ENCODE measurements around the gene TRAPPC11.

TRAPPC11 gene

GRCh38 chr4:183637461-183637860, 21.6 kb upstream of the TRAPPC11 start:
- no peak overlapping the region for H3K27ac ChIP-seq (ENCODE audit: low read length)
- no peak overlapping the region for H3K4me2 ChIP-seq (ENCODE audit: insufficient read depth, low read length)
- no peaks in the 10 kb centered on the region for H3K9me3 ChIP-seq (ENCODE audit: insufficient read depth, low read length, severe bottlenecking)
- H3K36me3 ChIP-seq (ENCODE audit: insufficient read depth, low read length), result no peaks in the 10 kb centered on the region; the same call in 1 of the 2 replicates
- H3K79me2 ChIP-seq (ENCODE audit: insufficient read depth, low read length), result no peaks in the 10 kb centered on the region
- H3K4me3 ChIP-seq (ENCODE audit: low read depth in 1 of 2, low read length in 2 of 2), result no peak overlapping the region
- no peaks in the 10 kb centered on the region for H3K27me3 ChIP-seq (ENCODE audit: insufficient read depth, low read length, poor library complexity)
- ATAC-seq (ENCODE audit: insufficient read depth, low read depth) (no peak), DNase-seq (no peak)
- H3K4me1 ChIP-seq (ENCODE audit: insufficient read depth, low read length), result no peaks in the 10 kb centered on the region
- H3K9ac ChIP-seq (ENCODE audit: low read depth, low read length), result no peak overlapping the region
- H4K20me1 ChIP-seq (ENCODE audit: insufficient read depth, low read length), result no peaks in the 10 kb centered on the region
- no peak overlapping the region for H2AFZ ChIP-seq (ENCODE audit: low read depth, low read length)
- TF ChIP-seq CTCF (IDR thresholded peaks at IDR 0.05; ENCODE audit: borderline replicate concordance, extremely low read depth, low read length, poor library complexity, severe bottlenecking) (no peak), EZH2 (IDR thresholded peaks at IDR 0.05; ENCODE audit: borderline replicate concordance, low read depth, low read length, severe bottlenecking) (no peak)

- peaks cover 2% of the 10 kb centered on the region; the same call in 1 of the 2 replicates for H3K36me3 ChIP-seq (ENCODE audit: insufficient read depth, low read length)
- H3K9me3 ChIP-seq (ENCODE audit: insufficient read depth, low read length, severe bottlenecking), result no peaks in the 10 kb centered on the region
- no peaks in the 10 kb centered on the region for H3K79me2 ChIP-seq (ENCODE audit: insufficient read depth, low read length)
- TF ChIP-seq CTCF (IDR thresholded peaks at IDR 0.05; ENCODE audit: borderline replicate concordance, extremely low read depth, low read length, poor library complexity, severe bottlenecking) (no peak), EZH2 (IDR thresholded peaks at IDR 0.05; ENCODE audit: borderline replicate concordance, low read depth, low read length, severe bottlenecking) (no peak)
- no peak overlapping the region for H3K9ac ChIP-seq (ENCODE audit: low read depth, low read length)
- no peaks in the 10 kb centered on the region for H4K20me1 ChIP-seq (ENCODE audit: insufficient read depth, low read length)
- no peak for ATAC-seq (ENCODE audit: insufficient read depth, low read depth)
- H3K27me3 ChIP-seq (ENCODE audit: insufficient read depth, low read length, poor library complexity), result no peaks in the 10 kb centered on the region
- no peak overlapping the region for H3K27ac ChIP-seq (ENCODE audit: low read length)
- H3K4me1 ChIP-seq (ENCODE audit: insufficient read depth, low read length), result no peaks in the 10 kb centered on the region
- H2AFZ ChIP-seq (ENCODE audit: low read depth, low read length), result no peak overlapping the region
- DNase-seq, result no peak
- no peak overlapping the region for H3K4me2 ChIP-seq (ENCODE audit: insufficient read depth, low read length)
- no peak overlapping the region for H3K4me3 ChIP-seq (ENCODE audit: low read depth in 1 of 2, low read length in 2 of 2)
Measured at GRCh38 chr4:183638436-183638835, 20.7 kb upstream of the TRAPPC11 start.

GRCh38 chr4:183639291-183639690, 19.8 kb upstream of the TRAPPC11 start:
- no peak for TF ChIP-seq CTCF (IDR thresholded peaks at IDR 0.05; ENCODE audit: borderline replicate concordance, extremely low read depth, low read length, poor library complexity, severe bottlenecking)
- no peak for TF ChIP-seq EZH2 (IDR thresholded peaks at IDR 0.05; ENCODE audit: borderline replicate concordance, low read depth, low read length, severe bottlenecking)

GRCh38 chr4:183645326-183645725, 13.8 kb upstream of the TRAPPC11 start:
- no peak for TF ChIP-seq CTCF (IDR thresholded peaks at IDR 0.05; ENCODE audit: borderline replicate concordance, extremely low read depth, low read length, poor library complexity, severe bottlenecking)
- no peak for TF ChIP-seq EZH2 (IDR thresholded peaks at IDR 0.05; ENCODE audit: borderline replicate concordance, low read depth, low read length, severe bottlenecking)
- no peak overlapping the region for H3K27ac ChIP-seq (ENCODE audit: low read length)

More at GRCh38 chr4:183639291-183639690, 19.8 kb upstream of the TRAPPC11 start:
- no peak overlapping the region for H3K9ac ChIP-seq (ENCODE audit: low read depth, low read length)
- H3K27me3 ChIP-seq (ENCODE audit: insufficient read depth, low read length, poor library complexity), result no peaks in the 10 kb centered on the region
- no peak overlapping the region for H2AFZ ChIP-seq (ENCODE audit: low read depth, low read length)
- no peaks in the 10 kb centered on the region for H3K9me3 ChIP-seq (ENCODE audit: insufficient read depth, low read length, severe bottlenecking)
- no peak for ATAC-seq (ENCODE audit: insufficient read depth, low read depth)
- H3K4me2 ChIP-seq (ENCODE audit: insufficient read depth, low read length), result no peak overlapping the region
- H3K36me3 ChIP-seq (ENCODE audit: insufficient read depth, low read length), result peaks cover 9% of the 10 kb centered on the region
- no peaks in the 10 kb centered on the region for H4K20me1 ChIP-seq (ENCODE audit: insufficient read depth, low read length)
- no peaks in the 10 kb centered on the region for H3K4me1 ChIP-seq (ENCODE audit: insufficient read depth, low read length)
- H3K79me2 ChIP-seq (ENCODE audit: insufficient read depth, low read length), result no peaks in the 10 kb centered on the region
- DNase-seq, result no peak
- no peak overlapping the region for H3K4me3 ChIP-seq (ENCODE audit: low read depth in 1 of 2, low read length in 2 of 2)
- no peak overlapping the region for H3K27ac ChIP-seq (ENCODE audit: low read length)

More at GRCh38 chr4:183645326-183645725, 13.8 kb upstream of the TRAPPC11 start:
- no peak for ATAC-seq (ENCODE audit: insufficient read depth, low read depth)
- H2AFZ ChIP-seq (ENCODE audit: low read depth, low read length), result no peak overlapping the region
- no peaks in the 10 kb centered on the region for H3K4me1 ChIP-seq (ENCODE audit: insufficient read depth, low read length)
- H3K27me3 ChIP-seq (ENCODE audit: insufficient read depth, low read length, poor library complexity), result no peaks in the 10 kb centered on the region
- peaks cover 65% of the 10 kb centered on the region for H3K36me3 ChIP-seq (ENCODE audit: insufficient read depth, low read length)
- no peak overlapping the region for H3K4me2 ChIP-seq (ENCODE audit: insufficient read depth, low read length)
- no peak for DNase-seq
- H3K9ac ChIP-seq (ENCODE audit: low read depth, low read length), result no peak overlapping the region
- H4K20me1 ChIP-seq (ENCODE audit: insufficient read depth, low read length), result no peaks in the 10 kb centered on the region
- H3K4me3 ChIP-seq (ENCODE audit: low read depth in 1 of 2, low read length in 2 of 2), result no peak overlapping the region
- H3K79me2 ChIP-seq (ENCODE audit: insufficient read depth, low read length), result no peaks in the 10 kb centered on the region
- H3K9me3 ChIP-seq (ENCODE audit: insufficient read depth, low read length, severe bottlenecking), result no peaks in the 10 kb centered on the region

Data from DND-41 (cell line).